ENCODE measurements around the gene RNU5D-1. TPM values are rescaled to one million over a fixed set of nuclear protein-coding genes. Genes with fewer than 3 reads are reported as not detected.

The RNU5D-1 gene
- total RNA-seq, 1 experiment from 2014 or later = not detected

DNA sequence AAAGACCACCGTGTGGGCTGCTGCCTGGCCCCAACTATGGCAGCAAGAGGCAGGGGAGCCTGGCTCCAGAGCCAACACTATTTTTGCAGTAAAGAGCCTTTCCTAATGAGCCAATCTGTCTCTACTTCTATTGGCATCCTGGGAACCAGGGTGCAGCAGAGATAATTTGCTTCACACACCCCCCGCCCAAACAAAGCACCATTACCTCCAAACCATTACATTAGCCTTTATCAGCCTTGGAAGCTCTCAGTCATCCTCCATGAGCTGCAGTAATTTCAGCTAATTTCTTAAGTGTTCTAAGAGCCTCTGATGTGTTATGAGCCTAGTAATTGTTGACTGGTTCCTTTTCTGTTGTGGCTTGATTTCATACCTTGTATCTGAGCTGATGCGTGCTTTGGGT is 34.9 kb downstream of the RNU5D-1 start:
- Mint-ChIP-seq H3K4me1 (peaks cover 0 to 5% of the 10 kb centered on the region in 2 experiments; a peak in 2 of 4 replicates), H3K27ac (no peak overlapping the region), H3K4me3 (no peak overlapping the region), H3K27me3 (ENCODE audit: low read depth) (peaks cover 5% of the 10 kb centered on the region), H3K36me3 (ENCODE audit: insufficient read depth in 1 of 3, low read depth in 3 of 3) (no peaks in the 10 kb centered on the region), H3K9me3 (no peaks in the 10 kb centered on the region)
- no peak overlapping the region for H3K4ac ChIP-seq (ENCODE audit: low read depth, low read length)
- no peak overlapping the region for H3K14ac ChIP-seq (ENCODE audit: insufficient read depth, low read length)
- no peak overlapping the region for H3K23ac ChIP-seq (ENCODE audit: insufficient read length, low read depth, low read length)
- H4K5ac ChIP-seq (ENCODE audit: insufficient read length, low read depth, low read length) = no peak overlapping the region
- no peaks in the 10 kb centered on the region for H3K79me2 ChIP-seq (ENCODE audit: insufficient read depth, low read length)
- no peak overlapping the region for H2BK5ac ChIP-seq (ENCODE audit: insufficient read length, low read length)
- no peaks in the 10 kb centered on the region for H4K20me1 ChIP-seq (ENCODE audit: control insufficient read depth, insufficient read depth, insufficient read length)
- no peak overlapping the region for H2BK15ac ChIP-seq (ENCODE audit: low read depth, low read length)
- no peak overlapping the region for H2BK120ac ChIP-seq (ENCODE audit: low read depth, low read length, poor library complexity, severe bottlenecking)
- DNase-seq = no peak
- H2AFZ ChIP-seq (ENCODE audit: low read length) = no peak overlapping the region
- H3K56ac ChIP-seq (ENCODE audit: insufficient read length, low read depth, low read length) = no peak overlapping the region
- no peak for TF ChIP-seq CTCF (conservative IDR thresholded peaks at IDR 0.05)
- no CpG with 5 or more reads among the region's 3 CpGs for WGBS (ENCODE audit: extremely low coverage, insufficient read length, low lambda C conversion rate)
- H2BK12ac ChIP-seq (ENCODE audit: insufficient read length, low read depth, low read length) = no peak overlapping the region
- no peaks in the 10 kb centered on the region for H3K4me1 ChIP-seq (ENCODE audit: insufficient read depth, low read length)
- no peaks in the 10 kb centered on the region for H3K9me3 ChIP-seq (ENCODE audit: control insufficient read depth, low read depth, low read length)
- H4K91ac ChIP-seq (ENCODE audit: insufficient read length, low read depth, low read length) = no peak overlapping the region
- H3K27ac ChIP-seq (ENCODE audit: insufficient read length, low read depth, low read length) = no peak overlapping the region
- no peaks in the 10 kb centered on the region for H3K27me3 ChIP-seq (ENCODE audit: insufficient read depth, low read length)
- H3K23me2 ChIP-seq (ENCODE audit: insufficient read length, low read depth, low read length, poor library complexity, severe bottlenecking) = no peaks in the 10 kb centered on the region
- H3T11ph ChIP-seq (ENCODE audit: low read length) = no peak overlapping the region
- H3K9ac ChIP-seq (ENCODE audit: extremely low read depth, insufficient read length, low read length) = no peak overlapping the region
- no peak overlapping the region for H4K8ac ChIP-seq (replicated peaks; ENCODE audit: insufficient read length, low read depth, low read length)
- no peak overlapping the region for H3K4me2 ChIP-seq (ENCODE audit: insufficient read depth, insufficient read length, low read length)
- H2AK5ac ChIP-seq (ENCODE audit: insufficient read length, low read length) = no peak overlapping the region
- no peaks in the 10 kb centered on the region for H3K79me1 ChIP-seq (ENCODE audit: insufficient read depth, low read depth, low read length, poor library complexity, severe bottlenecking)
- no peak overlapping the region for H2BK20ac ChIP-seq (ENCODE audit: low read depth, low read length, poor library complexity, severe bottlenecking)
- H3K18ac ChIP-seq (ENCODE audit: insufficient read length, low read depth, low read length) = no peak overlapping the region

Measured in H9 (cell line).